HUES64 (cell line): ENCODE measurements around the gene LSAMP.
A peak's percentile ranks its signal among the peaks of the same experiment; 100 is the strongest.
"Not testable (repeated sequence)": the region's sequence is repeated elsewhere in the genome, so short reads cannot be mapped to it uniquely, and the experiment has no call there.

Experiments
- H3K27ac ChIP-seq: 2 replicates; pipeline ENCODE4 v1.7.0; 2013; ENCODE audit warnings: low read depth, low read length, inconsistent platforms
- H3K27me3 ChIP-seq: 2 replicates; pipeline ENCODE4 v1.6.1; 2013; ENCODE audit warnings: mild to moderate bottlenecking, low read length; ENCODE audit not compliant: insufficient read depth
- H3K36me3 ChIP-seq: 2 replicates; pipeline ENCODE4 v1.6.1; 2013; ENCODE audit warnings: mild to moderate bottlenecking, low read length; ENCODE audit not compliant: insufficient read depth
- H3K4me1 ChIP-seq: 2 replicates; pipeline ENCODE4 v1.6.1; 2013; ENCODE audit warnings: mild to moderate bottlenecking, low read length, moderate library complexity; ENCODE audit not compliant: insufficient read depth
- H3K4me3 ChIP-seq: 2 replicates; pipeline ENCODE4 v1.5.1; 2013; ENCODE audit warnings: mild to moderate bottlenecking, low read length, moderate library complexity
- H3K9ac ChIP-seq: 2 replicates; pipeline ENCODE4 v1.6.1; 2013; ENCODE audit warnings: mild to moderate bottlenecking, low read depth, low read length
- H3K9me3 ChIP-seq: 2 replicates; pipeline ENCODE4 v1.6.1; 2013; ENCODE audit warnings: low read depth, low read length; ENCODE audit not compliant: insufficient read depth
- WGBS: fragments of 150-250, 120-280 bp; methylation state at CpG from one replicate; pipeline ENCODE4 v1.1.7; 2013; ENCODE audit warnings: missing lambda C conversion rate; 5-methylcytosine and 5-hydroxymethylcytosine counted together

LSAMP gene

GRCh38 chr3:115814778-115815380, 630.4 kb downstream of the LSAMP start:
- no peak overlapping the region for H3K27ac ChIP-seq
- H3K36me3 ChIP-seq = no peaks in the 10 kb centered on the region
- no peak overlapping the region for H3K9ac ChIP-seq
- H3K4me1 ChIP-seq = no peaks in the 10 kb centered on the region; the same call in 1 of the 2 replicates
- no peak overlapping the region for H3K4me3 ChIP-seq
- 38% methylated on average over 6 of the region's 8 CpGs for WGBS
- no peaks in the 10 kb centered on the region for H3K9me3 ChIP-seq
- no peaks in the 10 kb centered on the region for H3K27me3 ChIP-seq

GRCh38 chr3:115814006-115814405, 631.3 kb downstream of the LSAMP start:
- H3K27me3 ChIP-seq = no peaks in the 10 kb centered on the region
- H3K36me3 ChIP-seq = no peaks in the 10 kb centered on the region
- no peak overlapping the region for H3K9ac ChIP-seq
- H3K27ac ChIP-seq = no peak overlapping the region
- H3K9me3 ChIP-seq = no peaks in the 10 kb centered on the region
- H3K4me3 ChIP-seq = no peak overlapping the region
- no peaks in the 10 kb centered on the region; the same call in 1 of the 2 replicates for H3K4me1 ChIP-seq

GRCh38 chr3:115808816-115809215, 636.5 kb downstream of the LSAMP start:
- H3K27ac ChIP-seq = no peak overlapping the region

DNA sequence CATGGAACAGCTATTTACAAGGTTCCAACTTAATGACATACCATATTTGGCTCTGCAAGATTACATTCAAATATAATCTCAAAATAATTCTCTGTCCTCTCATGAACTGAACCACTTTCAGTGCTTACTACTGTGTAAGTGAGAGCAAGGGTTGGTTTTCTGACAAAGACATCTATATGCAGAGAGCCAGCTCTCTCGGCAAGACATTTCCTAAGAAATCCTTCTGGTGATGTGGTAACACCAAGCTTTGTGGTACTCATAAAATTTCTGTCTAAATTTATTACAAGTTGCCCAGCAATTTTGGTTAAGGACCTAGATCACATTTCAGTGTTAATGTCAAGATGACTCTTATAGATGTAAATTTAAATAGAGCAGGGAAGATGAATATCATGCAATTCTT, 637.0 kb downstream of the LSAMP start:
- 78% methylated on average over 1 of the region's 1 CpG for WGBS

More at GRCh38 chr3:115808816-115809215, 636.5 kb downstream of the LSAMP start:
- no peaks in the 10 kb centered on the region for H3K27me3 ChIP-seq
- H3K4me1 ChIP-seq = peaks cover 35% of the 10 kb centered on the region
- no peaks in the 10 kb centered on the region for H3K9me3 ChIP-seq
- 92% methylated on average over 2 of the region's 2 CpGs for WGBS
- H3K4me3 ChIP-seq = no peak overlapping the region
- no peaks in the 10 kb centered on the region for H3K36me3 ChIP-seq
- H3K9ac ChIP-seq = no peak overlapping the region

DNA sequence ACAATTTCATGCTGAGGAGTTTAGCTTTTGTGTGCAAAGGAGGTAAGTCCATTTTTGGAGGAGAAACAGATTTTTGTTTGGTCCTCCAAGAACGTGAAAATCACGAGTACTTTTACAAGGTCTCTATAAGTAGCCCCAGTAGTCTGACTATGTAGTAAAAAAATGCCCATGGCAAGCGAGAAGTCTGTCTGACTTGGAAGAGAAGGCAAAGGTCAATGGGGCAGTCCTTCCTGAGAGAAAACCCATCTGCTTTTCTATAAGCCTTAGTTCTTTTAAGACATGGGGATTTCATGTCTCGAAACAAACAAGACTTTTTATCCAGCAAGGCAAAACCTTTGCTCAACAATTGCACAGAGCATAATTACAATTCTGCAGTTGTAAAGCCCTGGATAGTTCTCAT, 638.8 kb downstream of the LSAMP start:
- H3K4me1 ChIP-seq = peaks cover 44% of the 10 kb centered on the region
- no peak overlapping the region for H3K4me3 ChIP-seq
- H3K36me3 ChIP-seq = no peaks in the 10 kb centered on the region
- no peaks in the 10 kb centered on the region for H3K9me3 ChIP-seq
- 87% methylated on average over 4 of the region's 4 CpGs for WGBS
- H3K27ac ChIP-seq = 0 out of 2 replicates have a peak overlapping the region, but pooled peaks have one; percentile 28
- H3K9ac ChIP-seq = no peak overlapping the region
- H3K27me3 ChIP-seq = no peaks in the 10 kb centered on the region

More for the DNA sequence above, 637.0 kb downstream of the LSAMP start:
- Histone ChIP-seq H3K4me3 (no peak overlapping the region), H3K36me3 (no peaks in the 10 kb centered on the region), H3K27ac (no peak overlapping the region), H3K9me3 (no peaks in the 10 kb centered on the region), H3K9ac (no peak overlapping the region), H3K27me3 (no peaks in the 10 kb centered on the region), H3K4me1 (peaks cover 41% of the 10 kb centered on the region)

GRCh38 chr3:115805520-115805919, 639.8 kb downstream of the LSAMP start:
- Histone ChIP-seq H3K36me3 (no peaks in the 10 kb centered on the region), H3K27me3 (no peaks in the 10 kb centered on the region), H3K9ac (no peak overlapping the region), H3K9me3 (no peaks in the 10 kb centered on the region), H3K27ac (no peak overlapping the region), H3K4me3 (no peak overlapping the region), H3K4me1 (peaks cover 44% of the 10 kb centered on the region)
- 92% methylated on average over 3 of the region's 4 CpGs for WGBS

- WGBS = no CpG with 5 or more reads among the region's 2 CpGs
- no peak overlapping the region for H3K27ac ChIP-seq
These were observed 640.6 kb downstream of the LSAMP start for GRCh38 chr3:115804713-115805119.

DNA sequence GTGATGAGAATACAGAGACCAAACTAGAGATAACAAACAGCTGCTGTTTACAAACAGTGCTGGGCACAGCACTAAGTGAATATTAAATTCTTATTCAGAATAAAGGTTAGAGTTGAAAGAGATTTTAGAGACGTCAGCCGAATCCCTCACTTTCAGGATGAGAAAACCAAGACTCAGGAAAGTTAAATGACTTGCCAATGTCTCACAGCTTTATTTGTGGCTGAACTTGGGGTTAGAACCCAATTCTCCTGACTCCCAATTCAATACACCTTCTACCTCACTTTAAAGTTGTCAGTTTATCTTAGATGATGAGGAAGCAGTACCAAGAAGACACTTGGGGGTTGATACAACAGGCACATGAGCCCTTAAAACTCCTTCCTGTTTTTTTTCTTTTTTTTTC, 641.1 kb downstream of the LSAMP start:
- Histone ChIP-seq H3K9ac (no peak overlapping the region), H3K9me3 (no peaks in the 10 kb centered on the region), H3K27ac (0 out of 2 replicates have a peak overlapping the region, but pooled peaks have one; percentile 26), H3K4me3 (no peak overlapping the region), H3K27me3 (no peaks in the 10 kb centered on the region), H3K36me3 (no peaks in the 10 kb centered on the region), H3K4me1 (peaks cover 44% of the 10 kb centered on the region)
- 80% methylated on average over 2 of the region's 2 CpGs for WGBS

More at GRCh38 chr3:115804713-115805119, 640.6 kb downstream of the LSAMP start:
- H3K27me3 ChIP-seq = no peaks in the 10 kb centered on the region
- no peaks in the 10 kb centered on the region for H3K36me3 ChIP-seq
- no peaks in the 10 kb centered on the region for H3K9me3 ChIP-seq
- H3K4me1 ChIP-seq = peaks cover 44% of the 10 kb centered on the region
- H3K9ac ChIP-seq = no peak overlapping the region
- H3K4me3 ChIP-seq = no peak overlapping the region

DNA sequence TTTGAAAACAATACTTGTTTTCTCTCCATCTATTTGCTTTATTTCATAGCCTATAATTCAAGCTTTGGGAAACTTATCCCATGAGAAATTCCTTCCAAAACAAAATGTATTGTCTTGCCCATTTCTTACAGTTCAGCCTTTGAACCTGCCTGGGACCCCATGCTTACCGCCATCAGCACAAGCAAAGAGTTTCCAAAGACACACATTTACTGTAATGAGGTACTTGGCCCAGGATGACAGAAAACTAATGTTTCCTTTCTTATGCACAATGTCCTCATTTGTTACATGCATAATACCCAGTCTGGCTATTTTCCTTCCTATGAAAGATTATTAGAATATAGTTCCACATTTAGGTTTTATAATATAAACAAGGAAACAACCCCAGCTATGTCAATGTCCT, 641.6 kb downstream of the LSAMP start:
- Histone ChIP-seq H3K27me3 (no peaks in the 10 kb centered on the region), H3K4me3 (no peak overlapping the region), H3K9me3 (no peaks in the 10 kb centered on the region), H3K36me3 (no peaks in the 10 kb centered on the region), H3K4me1 (peaks cover 44% of the 10 kb centered on the region), H3K9ac (0 out of 2 replicates have a peak overlapping the region, but pooled peaks have one; percentile 12), H3K27ac (no peak overlapping the region)
- 67% methylated on average over 1 of the region's 1 CpG for WGBS

DNA sequence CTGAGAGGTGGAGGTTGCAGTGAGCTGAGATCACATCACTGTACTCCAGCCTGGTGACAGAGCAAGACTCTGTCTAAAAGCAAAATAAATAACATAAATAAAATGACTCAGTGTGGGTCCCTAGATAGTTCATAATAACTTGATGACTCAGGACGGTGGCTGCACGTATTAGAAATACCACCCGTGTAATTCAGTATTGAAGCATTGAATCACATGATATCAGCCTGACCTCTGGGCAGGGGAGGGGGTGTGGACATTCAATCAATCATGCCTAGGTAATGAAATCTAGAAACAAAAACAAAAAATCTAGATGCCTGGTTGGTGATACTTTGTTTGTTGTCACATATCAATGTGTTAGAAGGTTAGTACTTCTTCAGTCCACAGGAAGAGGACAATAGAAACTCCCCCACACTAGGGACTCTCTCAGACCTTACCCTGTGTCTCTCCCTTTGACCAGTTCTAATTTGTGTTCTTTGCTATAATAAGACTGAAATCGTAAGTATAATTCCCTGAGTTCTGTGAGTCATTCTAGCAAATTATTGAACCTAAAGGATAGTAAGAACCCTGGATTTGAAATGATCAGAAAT, 644.7 kb downstream of the LSAMP start:
- H3K9ac ChIP-seq = no peak overlapping the region
- H3K4me1 ChIP-seq = peaks cover 26% of the 10 kb centered on the region
- no peak overlapping the region for H3K27ac ChIP-seq
- H3K27me3 ChIP-seq = no peaks in the 10 kb centered on the region
- H3K4me3 ChIP-seq = no peak overlapping the region
- H3K9me3 ChIP-seq = no peaks in the 10 kb centered on the region
- 96% methylated on average over 4 of the region's 4 CpGs for WGBS
- no peaks in the 10 kb centered on the region for H3K36me3 ChIP-seq

GRCh38 chr3:115800065-115800464, 645.2 kb downstream of the LSAMP start:
- H3K4me1 ChIP-seq = peaks cover 21% of the 10 kb centered on the region
- H3K9me3 ChIP-seq, H3K27ac ChIP-seq, H3K4me3 ChIP-seq, H3K9ac ChIP-seq, H3K27me3 ChIP-seq, H3K36me3 ChIP-seq: not testable (repeated sequence)
- 97% methylated on average over 7 of the region's 7 CpGs for WGBS
